ENCODE results near the gene PDE4D. TPM values are rescaled to one million over a fixed set of nuclear protein-coding genes. Genes with fewer than 3 reads are reported as not detected.

Gene PDE4D
- total RNA-seq, 1 donor from 2014 or later: 2.3 TPM

DNA sequence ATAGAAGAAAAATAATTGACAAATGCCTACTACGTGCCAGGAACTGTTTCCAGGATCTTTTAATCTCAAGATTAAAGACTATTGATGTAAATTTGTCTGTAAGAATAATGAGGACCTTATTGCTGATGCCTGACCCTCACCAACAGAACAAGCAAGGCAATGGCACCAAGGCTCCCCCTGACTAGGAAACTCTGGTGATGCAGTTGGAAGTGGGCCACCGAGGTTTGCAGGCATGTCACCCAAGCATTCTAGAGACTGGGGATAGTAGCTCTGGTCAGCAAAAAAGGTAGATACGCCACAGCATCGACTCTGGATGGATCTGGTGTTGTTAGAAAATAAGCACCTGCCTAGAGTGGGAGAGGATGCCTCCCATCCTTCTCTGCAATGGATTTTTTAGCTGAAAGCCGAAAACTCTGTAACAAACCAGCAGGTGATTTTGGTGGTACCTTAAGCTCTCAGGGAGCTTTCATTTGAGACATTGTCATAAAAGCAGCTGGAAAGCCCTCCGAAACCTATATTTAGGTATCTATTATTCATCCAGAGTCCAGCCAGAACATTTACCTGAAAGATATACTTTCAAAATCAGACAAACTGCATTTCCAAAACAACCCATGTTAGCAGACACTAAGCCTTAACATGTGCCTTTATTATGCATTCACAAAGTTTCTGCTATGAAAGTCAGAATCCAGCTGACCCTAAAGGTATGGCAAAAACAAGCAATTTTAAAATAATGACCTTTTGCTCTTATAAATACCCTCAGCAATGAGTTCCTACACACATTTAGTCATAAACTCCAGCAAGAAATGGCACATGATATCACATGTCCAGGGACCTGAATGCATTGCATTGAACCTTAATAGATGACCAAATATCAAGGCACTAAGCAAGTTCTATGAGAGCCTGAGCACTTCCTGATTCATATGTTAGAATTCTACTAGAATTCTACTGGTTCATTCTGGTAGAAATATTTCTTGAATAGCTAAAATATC is 308.4 kb downstream of the PDE4D start:
- no peaks in the 10 kb centered on the region for H3K79me2 ChIP-seq (ENCODE audit: low read depth)
- no peaks in the 10 kb centered on the region for H3K36me3 Mint-ChIP-seq
- H3K4me3 ChIP-seq: no peak overlapping the region
- peaks cover 6% of the 10 kb centered on the region for H3F3A ChIP-seq (ENCODE audit: low read depth)
- H3K9ac ChIP-seq: no peak overlapping the region
- no peaks in the 10 kb centered on the region for H3K36me3 ChIP-seq
- no peak overlapping the region for H2AFZ ChIP-seq (replicated peaks)
- no peak overlapping the region for H3K27ac ChIP-seq
- H3K9me3 Mint-ChIP-seq: no peaks in the 10 kb centered on the region
- peaks cover 19% of the 10 kb centered on the region for H3K4me1 ChIP-seq
- no peaks in the 10 kb centered on the region for H3K9me3 ChIP-seq (ENCODE audit: low read depth)
- no peak overlapping the region for H3K27ac Mint-ChIP-seq
- H3K4me2 ChIP-seq: no peak overlapping the region
- no peak for DNase-seq (ENCODE audit: low spot score)
- no peak for TF ChIP-seq EZH2phosphoT487 (IDR thresholded peaks at IDR 0.05)
- TF ChIP-seq, protein P1, sequence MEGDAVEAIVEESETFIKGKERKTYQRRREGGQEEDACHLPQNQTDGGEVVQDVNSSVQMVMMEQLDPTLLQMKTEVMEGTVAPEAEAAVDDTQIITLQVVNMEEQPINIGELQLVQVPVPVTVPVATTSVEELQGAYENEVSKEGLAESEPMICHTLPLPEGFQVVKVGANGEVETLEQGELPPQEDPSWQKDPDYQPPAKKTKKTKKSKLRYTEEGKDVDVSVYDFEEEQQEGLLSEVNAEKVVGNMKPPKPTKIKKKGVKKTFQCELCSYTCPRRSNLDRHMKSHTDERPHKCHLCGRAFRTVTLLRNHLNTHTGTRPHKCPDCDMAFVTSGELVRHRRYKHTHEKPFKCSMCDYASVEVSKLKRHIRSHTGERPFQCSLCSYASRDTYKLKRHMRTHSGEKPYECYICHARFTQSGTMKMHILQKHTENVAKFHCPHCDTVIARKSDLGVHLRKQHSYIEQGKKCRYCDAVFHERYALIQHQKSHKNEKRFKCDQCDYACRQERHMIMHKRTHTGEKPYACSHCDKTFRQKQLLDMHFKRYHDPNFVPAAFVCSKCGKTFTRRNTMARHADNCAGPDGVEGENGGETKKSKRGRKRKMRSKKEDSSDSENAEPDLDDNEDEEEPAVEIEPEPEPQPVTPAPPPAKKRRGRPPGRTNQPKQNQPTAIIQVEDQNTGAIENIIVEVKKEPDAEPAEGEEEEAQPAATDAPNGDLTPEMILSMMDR (IDR thresholded peaks at IDR 0.05): no peak
- TF ChIP-seq EZH2 (IDR thresholded peaks at IDR 0.05): no peak
- H4K20me1 ChIP-seq (ENCODE audit: low read depth): no peaks in the 10 kb centered on the region
- H3K4me3 Mint-ChIP-seq: peak overlapping the region; percentile 80
- H3K27me3 ChIP-seq: no peaks in the 10 kb centered on the region
- peaks cover 61% of the 10 kb centered on the region for H3K4me1 Mint-ChIP-seq
- H3K27me3 Mint-ChIP-seq (ENCODE audit: insufficient read depth, low read depth): peaks cover 4% of the 10 kb centered on the region

DNA sequence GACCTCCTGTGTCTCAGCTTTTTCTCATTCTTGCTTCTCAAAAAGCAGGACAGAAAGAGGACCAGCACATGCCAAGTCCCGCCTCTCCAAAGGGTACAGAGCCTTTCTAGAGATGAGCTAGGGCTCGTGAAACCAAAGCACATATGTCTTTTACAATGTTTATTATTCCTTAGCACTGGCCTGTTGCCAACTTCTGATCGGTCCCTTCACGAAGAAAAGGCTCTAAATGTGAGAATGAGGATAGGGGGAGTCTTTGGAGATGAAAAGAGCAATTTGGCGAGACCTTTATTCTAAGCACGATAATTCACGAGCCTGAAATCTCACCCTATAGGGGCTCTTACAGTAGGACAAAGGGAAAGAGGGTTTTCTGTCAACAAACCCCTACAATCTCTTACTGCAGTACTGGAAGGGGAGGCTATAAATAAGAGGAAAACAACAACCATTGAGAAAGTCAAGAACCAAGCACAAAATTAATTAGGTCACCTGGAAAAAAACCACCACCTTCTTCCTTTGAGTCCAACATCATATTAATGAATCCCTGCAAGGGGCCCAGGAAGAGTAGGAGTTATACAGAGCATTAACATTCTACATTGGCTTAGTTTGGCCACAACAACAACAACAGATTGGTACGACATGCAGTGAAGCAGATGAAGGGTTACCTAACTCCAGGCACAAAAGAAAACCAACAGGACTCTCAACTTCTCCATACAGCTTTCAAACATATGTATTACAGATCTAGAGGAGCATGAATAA is 309.5 kb downstream of the PDE4D start:
- Mint-ChIP-seq H3K4me3 (peak overlapping the region; percentile 54), H3K36me3 (no peaks in the 10 kb centered on the region), H3K27me3 (ENCODE audit: insufficient read depth, low read depth) (peaks cover 4% of the 10 kb centered on the region), H3K9me3 (no peaks in the 10 kb centered on the region), H3K27ac (peak overlapping the region; percentile 46), H3K4me1 (peaks cover 72% of the 10 kb centered on the region)
- Histone ChIP-seq H3K27me3 (no peaks in the 10 kb centered on the region), H3K9me3 (ENCODE audit: low read depth) (no peaks in the 10 kb centered on the region), H2AFZ (replicated peaks) (peak overlapping the region; percentile 34), H4K20me1 (ENCODE audit: low read depth) (no peaks in the 10 kb centered on the region), H3K9ac (no peak overlapping the region), H3K36me3 (no peaks in the 10 kb centered on the region), H3K27ac (no peak overlapping the region), H3K79me2 (ENCODE audit: low read depth) (no peaks in the 10 kb centered on the region), H3F3A (ENCODE audit: low read depth) (peaks cover 6% of the 10 kb centered on the region), H3K4me2 (no peak overlapping the region), H3K4me3 (no peak overlapping the region), H3K4me1 (peaks cover 30% of the 10 kb centered on the region)
- TF ChIP-seq EZH2 (IDR thresholded peaks at IDR 0.05): no peak
- TF ChIP-seq, protein P1 (IDR thresholded peaks at IDR 0.05): no peak
- no peak for DNase-seq (ENCODE audit: low spot score)

DNA sequence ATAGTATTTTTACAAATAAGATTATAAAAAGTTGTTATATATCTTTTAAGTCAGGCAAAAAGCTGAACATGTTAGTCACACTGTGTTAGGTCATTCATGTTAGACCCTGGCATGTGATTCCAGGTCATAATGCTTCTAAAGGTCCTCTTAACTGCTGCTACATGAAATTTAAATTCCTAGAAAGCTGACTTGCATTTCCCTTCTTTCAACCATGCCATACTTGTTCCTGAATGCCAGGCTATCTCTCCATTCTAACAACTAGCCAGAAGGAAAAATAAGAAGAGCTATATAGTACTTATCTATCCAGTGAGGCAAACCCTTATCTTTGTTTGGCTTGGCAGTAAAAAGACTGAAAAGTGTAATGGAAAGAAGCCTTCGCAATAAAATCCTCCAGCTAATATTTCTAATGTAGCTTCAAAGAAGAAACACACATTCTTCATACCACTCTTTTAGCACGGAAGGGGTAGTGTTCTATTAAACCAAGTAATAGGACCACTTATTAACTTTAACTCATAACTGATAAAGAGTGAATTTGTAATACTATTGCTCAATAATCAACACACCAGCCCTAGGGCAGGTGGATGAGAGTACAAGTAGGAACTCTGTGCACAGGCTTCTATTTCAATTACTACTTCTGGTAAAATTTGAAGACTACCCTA is 310.2 kb downstream of the PDE4D start:
- no peak overlapping the region for H3K27ac Mint-ChIP-seq

More for the DNA sequence above, 310.2 kb downstream of the PDE4D start:
- peak overlapping the region; percentile 34 for H2AFZ ChIP-seq (replicated peaks)
- H3K36me3 ChIP-seq: no peaks in the 10 kb centered on the region
- Mint-ChIP-seq H3K4me3 (no peak overlapping the region), H3K4me1 (peaks cover 77% of the 10 kb centered on the region), H3K36me3 (no peaks in the 10 kb centered on the region), H3K27me3 (ENCODE audit: insufficient read depth, low read depth) (peaks cover 4% of the 10 kb centered on the region), H3K9me3 (no peaks in the 10 kb centered on the region)
- no peaks in the 10 kb centered on the region for H4K20me1 ChIP-seq (ENCODE audit: low read depth)
- H3K4me2 ChIP-seq: no peak overlapping the region
- H3K27ac ChIP-seq: no peak overlapping the region
- no peak overlapping the region for H3K4me3 ChIP-seq
- H3K79me2 ChIP-seq (ENCODE audit: low read depth): no peaks in the 10 kb centered on the region
- H3K9ac ChIP-seq: no peak overlapping the region
- peaks cover 6% of the 10 kb centered on the region for H3F3A ChIP-seq (ENCODE audit: low read depth)
- no peaks in the 10 kb centered on the region for H3K9me3 ChIP-seq (ENCODE audit: low read depth)
- TF ChIP-seq EZH2phosphoT487 (IDR thresholded peaks at IDR 0.05) (no peak), EZH2 (IDR thresholded peaks at IDR 0.05) (no peak)
- TF ChIP-seq, protein P1 (IDR thresholded peaks at IDR 0.05): no peak
- H3K27me3 ChIP-seq: no peaks in the 10 kb centered on the region
- peaks cover 35% of the 10 kb centered on the region for H3K4me1 ChIP-seq
- DNase-seq (ENCODE audit: low spot score): no peak

Measured in neural progenitor cell (in vitro differentiated cells).